ENCODE data around the gene CNTNAP4. TPM values are rescaled to one million over a fixed set of nuclear protein-coding genes. Genes with fewer than 3 reads are reported as not detected.

Gene CNTNAP4
- total and polyA plus RNA-seq, 2 of the 8 experiments (the other 6 are each of a cell fraction or from before 2014, with no cell fraction given): not detected

DNA sequence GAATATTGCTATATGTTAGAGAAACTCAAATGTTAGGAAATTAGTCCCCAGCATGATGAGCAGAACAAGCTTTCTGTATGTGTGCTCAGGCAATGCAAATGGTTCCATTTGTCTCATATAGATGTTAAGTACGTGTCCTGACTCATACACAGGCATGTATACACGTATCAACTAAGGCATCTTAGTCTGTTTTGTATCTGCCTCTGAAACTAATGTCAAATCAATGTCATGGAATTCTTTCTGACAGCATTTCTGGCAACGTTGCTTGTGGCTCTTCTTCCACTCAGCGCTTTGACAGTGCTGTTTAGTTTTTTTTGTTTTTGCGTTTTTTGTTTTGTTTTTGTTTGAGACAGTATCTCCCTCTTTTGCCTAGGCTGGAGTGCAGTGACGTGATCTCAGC is 111.9 kb downstream of the CNTNAP4 start:
- Histone ChIP-seq H3K56ac (replicated peaks; ENCODE audit: insufficient read length, low read depth, low read length) (no peak overlapping the region), H2BK20ac (ENCODE audit: low read length) (no peak overlapping the region), H3K14ac (ENCODE audit: insufficient read length) (no peak overlapping the region), H3K23ac (ENCODE audit: insufficient read length) (no peak overlapping the region), H2BK5ac (ENCODE audit: low read depth, low read length) (no peak overlapping the region), H3K23me2 (ENCODE audit: low read depth, low read length) (no peaks in the 10 kb centered on the region), H4K91ac (replicated peaks; ENCODE audit: insufficient read length, low read length) (no peak overlapping the region), H3K9me3 (ENCODE audit: insufficient read depth in 2 of 2, low read depth in 1 of 2, low read length in 1 of 2) (no peaks in the 10 kb centered on the region), H3K79me1 (ENCODE audit: low read depth, low read length) (no peaks in the 10 kb centered on the region), H3K4me3 (ENCODE audit: extremely low read depth in 1 of 4, insufficient read depth in 2 of 4, low read depth in 3 of 4, low read length in 4 of 4) (no peak overlapping the region), H3K9ac (replicated peaks in 1 of 4; ENCODE audit: extremely low read depth in 1 of 4, low read depth in 3 of 4, low read length in 3 of 4) (no peak overlapping the region), H2AK5ac (ENCODE audit: low read depth, low read length) (no peak overlapping the region), H4K8ac (ENCODE audit: extremely low read depth, insufficient read depth, low read length) (no peak overlapping the region), H4K20me1 (replicated peaks in 1 of 2; ENCODE audit: control insufficient read depth in 1 of 2, insufficient read depth in 2 of 2, low read length in 2 of 2) (no peaks in the 10 kb centered on the region), H3K27ac (ENCODE audit: low read depth, low read length) (no peak overlapping the region), H2BK12ac (ENCODE audit: low read depth, low read length) (no peak overlapping the region), H3K4me2 (ENCODE audit: insufficient read depth in 1 of 2, low read depth in 2 of 2, low read length in 2 of 2) (no peak overlapping the region), H3K27me3 (replicated peaks in 1 of 4; ENCODE audit: control insufficient read depth in 3 of 4, extremely low read depth in 1 of 4, insufficient read depth in 3 of 4, low read length in 3 of 4) (peaks cover 0 to 1% (median 0%) of the 10 kb centered on the region in 4 experiments; a peak in 1 of 7 replicates), H3K18ac (ENCODE audit: extremely low read depth, low read length) (no peak overlapping the region), H2BK120ac (replicated peaks; ENCODE audit: low read depth, low read length) (no peak overlapping the region), H3K4me1 (replicated peaks in 1 of 4; ENCODE audit: control insufficient read depth in 3 of 4, insufficient read depth in 4 of 4, low read length in 3 of 4) (peaks cover 0 to 2% (median 0%) of the 10 kb centered on the region in 4 experiments; a peak in 1 of 7 replicates), H3K4ac (replicated peaks; ENCODE audit: insufficient read length, low read depth, low read length) (no peak overlapping the region), H3K79me2 (ENCODE audit: control insufficient read depth in 1 of 2, insufficient read depth in 2 of 2, low read length in 2 of 2) (no peaks in the 10 kb centered on the region), H3K36me3 (ENCODE audit: control insufficient read depth in 2 of 4, insufficient read depth in 4 of 4, low read length in 3 of 4) (no peaks in the 10 kb centered on the region), H2AFZ (ENCODE audit: low read length) (no peak overlapping the region), H4K5ac (ENCODE audit: insufficient read length, low read depth, low read length) (no peak overlapping the region), H2BK15ac (ENCODE audit: low read length) (no peak overlapping the region)
- CTCF ChIA-PET (ENCODE audit: partially characterized antibody): no interaction called here
- POLR2A ChIA-PET (ENCODE audit: partially characterized antibody): no interaction called here
- 96% methylated on average over 6 of the region's 6 CpGs; no CpG with 5 or more reads in 1 of the 2 experiments for WGBS, 2 experiments (ENCODE audit: extremely low coverage in 1 of 2, insufficient coverage in 1 of 2, insufficient read length in 1 of 2, insufficient replicate concordance in 2 of 2, low coverage in 1 of 2, low lambda C conversion rate in 2 of 2, missing lambda C conversion rate in 1 of 2)
- FAIRE-seq (no peak), DNase-seq (ENCODE audit: low read depth in 1 of 2, low spot score in 2 of 2) (no peak)
- TF ChIP-seq, protein P1, sequence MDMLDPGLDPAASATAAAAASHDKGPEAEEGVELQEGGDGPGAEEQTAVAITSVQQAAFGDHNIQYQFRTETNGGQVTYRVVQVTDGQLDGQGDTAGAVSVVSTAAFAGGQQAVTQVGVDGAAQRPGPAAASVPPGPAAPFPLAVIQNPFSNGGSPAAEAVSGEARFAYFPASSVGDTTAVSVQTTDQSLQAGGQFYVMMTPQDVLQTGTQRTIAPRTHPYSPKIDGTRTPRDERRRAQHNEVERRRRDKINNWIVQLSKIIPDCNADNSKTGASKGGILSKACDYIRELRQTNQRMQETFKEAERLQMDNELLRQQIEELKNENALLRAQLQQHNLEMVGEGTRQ (IDR thresholded peaks at IDR 0.05; ENCODE audit: low read length): no peak
- TF ChIP-seq JUND (IDR thresholded peaks at IDR 0.05; ENCODE audit: low read length): no peak
- TF ChIP-seq SP1 (IDR thresholded peaks at IDR 0.05; ENCODE audit: low read depth, low read length): no peak
- TF ChIP-seq, protein P2, sequence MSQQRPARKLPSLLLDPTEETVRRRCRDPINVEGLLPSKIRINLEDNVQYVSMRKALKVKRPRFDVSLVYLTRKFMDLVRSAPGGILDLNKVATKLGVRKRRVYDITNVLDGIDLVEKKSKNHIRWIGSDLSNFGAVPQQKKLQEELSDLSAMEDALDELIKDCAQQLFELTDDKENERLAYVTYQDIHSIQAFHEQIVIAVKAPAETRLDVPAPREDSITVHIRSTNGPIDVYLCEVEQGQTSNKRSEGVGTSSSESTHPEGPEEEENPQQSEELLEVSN (IDR thresholded peaks at IDR 0.05): no peak
- no peak for TF ChIP-seq RNF2 (IDR thresholded peaks at IDR 0.05; ENCODE audit: borderline replicate concordance, low read depth, low read length, missing control alignments, poor library complexity, severe bottlenecking)
- TF ChIP-seq POU5F1 (IDR thresholded peaks at IDR 0.05; ENCODE audit: low read depth, low read length): no peak
- no peak for TF ChIP-seq FOSL1 (IDR thresholded peaks at IDR 0.05; ENCODE audit: insufficient read depth, low read depth, low read length)
- TF ChIP-seq CHD1 (IDR thresholded peaks at IDR 0.05; ENCODE audit: low read depth, low read length): no peak
- no peak for TF ChIP-seq SIRT6 (IDR thresholded peaks at IDR 0.05; ENCODE audit: low read length)
- TF ChIP-seq RFX5 (IDR thresholded peaks at IDR 0.05; ENCODE audit: borderline replicate concordance, low read depth, low read length): no peak
- no peak for TF ChIP-seq RBBP5 (IDR thresholded peaks at IDR 0.05; ENCODE audit: borderline replicate concordance, low read depth, low read length)
- TF ChIP-seq SUZ12 (IDR thresholded peaks at IDR 0.05; ENCODE audit: low read length): no peak
- TF ChIP-seq GTF2F1 (IDR thresholded peaks at IDR 0.05; ENCODE audit: borderline replicate concordance, low read depth, low read length): no peak
